ENCODE data around the gene FDX2. TPM values are rescaled to one million over a fixed set of nuclear protein-coding genes. Genes with fewer than 3 reads are reported as not detected.

Gene FDX2
- total RNA-seq, 4 donors from 2014 or later = 6.7 to 36.5 (median 16.6) TPM

- Histone ChIP-seq H3K4me3 (no peak overlapping the region), H3K4me1 (peaks cover 0 to 6% (median 3%) of the 10 kb centered on the region in 3 donors), H3K9me3 (no peaks in the 10 kb centered on the region), H3K27ac (no peak overlapping the region), H3K36me3 (peaks cover 0 to 49% of the 10 kb centered on the region in 2 donors), H3K27me3 (no peaks in the 10 kb centered on the region)
- ATAC-seq = no peak
- WGBS, 2 donors (ENCODE audit: low coverage in 1 of 2) = 50 to 62% methylated on average over 1 to 5 of the region's 8 CpGs
- TF ChIP-seq POLR2A (IDR thresholded peaks at IDR 0.05) = no peak
- TF ChIP-seq POLR2AphosphoS5 (IDR thresholded peaks at IDR 0.05) = no peak
- TF ChIP-seq EP300 (IDR thresholded peaks at IDR 0.05) = no peak
- TF ChIP-seq CTCF (IDR thresholded peaks at IDR 0.05) = no peak
These were observed 55.7 kb downstream of the FDX2 start for GRCh38 chr19:10260141-10260584.

Small RNA genes lying within 50 kb of the gene (small RNA-seq; reads per million reads assigned to genes)
- gene AC011511.1 (0 reads per million in 4 donors), gene AC011511.4 (0 to 0.13 (median 0) reads per million in 4 donors)

Other genes with a start within 250 kb of the FDX2 start
- 10 to 100 TPM; 23.4 to 31.6 (median 26.2) TPM for gene SHFL, start 229.7 kb downstream of the FDX2 start, total RNA-seq
- not detected for gene ANGPTL6, start 213.3 kb downstream of the FDX2 start, total RNA-seq
- 10 to 100 TPM; 22.7 to 40.3 (median 31.5) TPM for gene PPAN, start 209.7 kb downstream of the FDX2 start, total RNA-seq
- gene P2RY11, start 204.3 kb downstream of the FDX2 start, total RNA-seq = 10 to 100 TPM in 1 of 4 donors, 1 to 10 TPM in 2, under 1 TPM in 1; 0.96 to 15.7 (median 5.3) TPM
- 100 to 1,000 TPM; 295 to 323 (median 310) TPM for gene EIF3G, start 196.1 kb downstream of the FDX2 start, total RNA-seq
- 10 to 100 TPM; 28.1 to 50.6 (median 38.1) TPM for gene DNMT1, start 121.1 kb downstream of the FDX2 start, total RNA-seq
- 10 to 100 TPM in 3 of 4 donors, 1 to 10 TPM in 1; 7.5 to 24.5 (median 16.7) TPM for gene S1PR2, start 84.7 kb downstream of the FDX2 start, total RNA-seq
- 10 to 100 TPM; 45.8 to 86.0 (median 51.9) TPM for gene MRPL4, start 63.8 kb downstream of the FDX2 start, total RNA-seq
- gene ICAM1, start 44.9 kb downstream of the FDX2 start, total RNA-seq = 10 to 100 TPM in 3 of 4 donors, 1 to 10 TPM in 1; 8.8 to 33.0 (median 19.6) TPM
- under 1 TPM in 1 of 4 donors, not detected in 3; 0.47 TPM for gene ICAM4, start 29.1 kb downstream of the FDX2 start, total RNA-seq
- gene ICAM5, start 26.1 kb downstream of the FDX2 start, total RNA-seq = under 1 TPM in 3 of 4 donors, not detected in 1; 0.12 to 0.54 (median 0.47) TPM
- 1 to 10 TPM in 2 of 4 donors, under 1 TPM in 1, not detected in 1; 0.81 to 2.5 (median 1.1) TPM for gene ZGLP1, start 6.2 kb downstream of the FDX2 start, total RNA-seq
- gene RAVER1, start 17.5 kb upstream of the FDX2 start, total RNA-seq = 10 to 100 TPM; 15.6 to 33.2 (median 21.8) TPM
- gene ICAM3, start 23.6 kb upstream of the FDX2 start, total RNA-seq = 1 to 10 TPM; 3.4 to 9.3 (median 5.6) TPM
- 10 to 100 TPM; 40.8 to 77.2 (median 53.9) TPM for gene TYK2, start 64.6 kb upstream of the FDX2 start, total RNA-seq
- 100 to 1,000 TPM; 144 to 177 (median 162) TPM for gene CDC37, start 87.5 kb upstream of the FDX2 start, total RNA-seq
- 10 to 100 TPM in 2 of 4 donors, 1 to 10 TPM in 2; 7.3 to 22.5 (median 10.0) TPM for gene PDE4A, start 104.5 kb upstream of the FDX2 start, total RNA-seq
- gene KEAP1, start 187.3 kb upstream of the FDX2 start, total RNA-seq = 10 to 100 TPM; 62.1 to 80.3 (median 69.8) TPM
- 1 to 10 TPM in 1 of 4 donors, not detected in 3; 1.1 TPM for gene S1PR5, start 201.4 kb upstream of the FDX2 start, total RNA-seq
- 10 to 100 TPM; 18.4 to 35.6 (median 24.9) TPM for gene ATG4D, start 227.9 kb upstream of the FDX2 start, total RNA-seq
- 10 to 100 TPM; 16.0 to 28.0 (median 20.1) TPM for gene KRI1, start 250.0 kb upstream of the FDX2 start, total RNA-seq